Muscle layer of colon (tissue), 2 donors: Measurements from ENCODE around the gene PKDCC.
"Not testable (repeated sequence)": the region's sequence is repeated elsewhere in the genome, so short reads cannot be mapped to it uniquely, and the experiment has no call there.

Experiments
- H3K27ac ChIP-seq: one replicate; pipeline ENCODE4 v1.7.0; 2013; ENCODE audit warnings: low read depth, mild to moderate bottlenecking, low read length, moderate library complexity
- H3K27me3 ChIP-seq, 2 donors: one replicate each; pipeline ENCODE4 v1.7.0; 2013; ENCODE audit warnings: low read length in 2 of 2, mild to moderate bottlenecking in 2 of 2; ENCODE audit not compliant: insufficient read depth in 2 of 2, control insufficient read depth in 1 of 2
- H3K36me3 ChIP-seq: one replicate; pipeline ENCODE4 v1.7.0; 2013; ENCODE audit warnings: mild to moderate bottlenecking, low read length; ENCODE audit not compliant: insufficient read depth
- H3K4me1 ChIP-seq: one replicate; pipeline ENCODE4 v1.7.0; 2013; ENCODE audit warnings: mild to moderate bottlenecking, low read length; ENCODE audit not compliant: insufficient read depth
- H3K4me3 ChIP-seq, 2 donors: one replicate each; pipeline ENCODE4 v1.7.0; 2013; ENCODE audit warnings: low read length in 2 of 2, low read depth in 1 of 2, mild to moderate bottlenecking in 1 of 2, moderate library complexity in 1 of 2
- H3K9ac ChIP-seq: one replicate; pipeline ENCODE4 v1.7.0; 2013; ENCODE audit warnings: low read length
- H3K9me3 ChIP-seq: one replicate; pipeline ENCODE4 v1.7.0; 2013; ENCODE audit warnings: mild to moderate bottlenecking, low read length
- donor health status: abdominal sarcoma.
- donor health status: Adenocarcinoma of cecum.

PKDCC gene

GRCh38 chr2:42032224-42032620, 15.6 kb upstream of the PKDCC start:
- no peaks in the 10 kb centered on the region for H3K4me1 ChIP-seq
- no peaks in the 10 kb centered on the region for H3K9me3 ChIP-seq
- no peaks in the 10 kb centered on the region for H3K36me3 ChIP-seq
- no peak overlapping the region for H3K9ac ChIP-seq
- no peak overlapping the region for H3K4me3 ChIP-seq
- H3K27me3 ChIP-seq, result no peaks in the 10 kb centered on the region
- H3K27ac ChIP-seq, result no peak overlapping the region

GRCh38 chr2:42032745-42033144, 15.1 kb upstream of the PKDCC start:
- Histone ChIP-seq H3K4me1 (no peaks in the 10 kb centered on the region), H3K27ac (no peak overlapping the region), H3K9ac (no peak overlapping the region)

GRCh38 chr2:42034096-42034495, 13.7 kb upstream of the PKDCC start:
- H3K27ac ChIP-seq, H3K4me1 ChIP-seq, H3K27me3 ChIP-seq, H3K4me3 ChIP-seq, H3K9ac ChIP-seq, H3K36me3 ChIP-seq, H3K9me3 ChIP-seq: not testable (repeated sequence)

More at GRCh38 chr2:42032745-42033144, 15.1 kb upstream of the PKDCC start:
- H3K4me3 ChIP-seq, result no peak overlapping the region
- no peaks in the 10 kb centered on the region for H3K9me3 ChIP-seq
- no peaks in the 10 kb centered on the region for H3K36me3 ChIP-seq
- no peaks in the 10 kb centered on the region for H3K27me3 ChIP-seq

- H3K4me3 ChIP-seq, result no peak overlapping the region
Measured at GRCh38 chr2:42035241-42035640, 12.6 kb upstream of the PKDCC start.

GRCh38 chr2:42036413-42036812, 11.4 kb upstream of the PKDCC start:
- Histone ChIP-seq H3K27me3 (no peaks in the 10 kb centered on the region), H3K9ac (no peak overlapping the region), H3K36me3 (no peaks in the 10 kb centered on the region), H3K9me3 (no peaks in the 10 kb centered on the region), H3K4me1 (no peaks in the 10 kb centered on the region), H3K4me3 (no peak overlapping the region), H3K27ac (no peak overlapping the region)

More at GRCh38 chr2:42035241-42035640, 12.6 kb upstream of the PKDCC start:
- Histone ChIP-seq H3K4me1 (no peaks in the 10 kb centered on the region), H3K9me3 (no peaks in the 10 kb centered on the region), H3K27ac (no peak overlapping the region), H3K9ac (no peak overlapping the region), H3K36me3 (no peaks in the 10 kb centered on the region), H3K27me3 (no peaks in the 10 kb centered on the region)

- H3K9ac ChIP-seq, result no peak overlapping the region
- no peaks in the 10 kb centered on the region for H3K4me1 ChIP-seq
- H3K4me3 ChIP-seq, result no peak overlapping the region
- no peaks in the 10 kb centered on the region for H3K27me3 ChIP-seq
- no peaks in the 10 kb centered on the region for H3K36me3 ChIP-seq
- no peaks in the 10 kb centered on the region for H3K9me3 ChIP-seq
- H3K27ac ChIP-seq, result no peak overlapping the region
Measured at GRCh38 chr2:42036940-42037339, 10.9 kb upstream of the PKDCC start.

- Histone ChIP-seq H3K27ac (no peak overlapping the region), H3K4me3 (no peak overlapping the region), H3K27me3 (no peaks in the 10 kb centered on the region), H3K9ac (no peak overlapping the region), H3K9me3 (no peaks in the 10 kb centered on the region), H3K4me1 (no peaks in the 10 kb centered on the region), H3K36me3 (no peaks in the 10 kb centered on the region)
Measured at GRCh38 chr2:42040643-42041278, 7.1 kb upstream of the PKDCC start.

GRCh38 chr2:42041377-42042127, 6.3 kb upstream of the PKDCC start:
- H3K9me3 ChIP-seq, result no peaks in the 10 kb centered on the region
- H3K4me1 ChIP-seq, result no peaks in the 10 kb centered on the region
- H3K9ac ChIP-seq, result no peak overlapping the region
- no peaks in the 10 kb centered on the region for H3K36me3 ChIP-seq
- H3K27me3 ChIP-seq, result no peaks in the 10 kb centered on the region
- H3K4me3 ChIP-seq, result no peak overlapping the region
- no peak overlapping the region for H3K27ac ChIP-seq

GRCh38 chr2:42042631-42043355, 5.0 kb upstream of the PKDCC start:
- Histone ChIP-seq H3K27ac (no peak overlapping the region), H3K36me3 (no peaks in the 10 kb centered on the region), H3K4me1 (peaks cover 5% of the 10 kb centered on the region), H3K9me3 (no peaks in the 10 kb centered on the region), H3K9ac (no peak overlapping the region), H3K27me3 (no peaks in the 10 kb centered on the region), H3K4me3 (no peak overlapping the region)

- Histone ChIP-seq H3K4me3 (no peak overlapping the region), H3K4me1 (peaks cover 5% of the 10 kb centered on the region), H3K36me3 (no peaks in the 10 kb centered on the region), H3K9ac (no peak overlapping the region), H3K27ac (no peak overlapping the region), H3K9me3 (no peaks in the 10 kb centered on the region), H3K27me3 (no peaks in the 10 kb centered on the region)
Measured at GRCh38 chr2:42043789-42044394, 3.9 kb upstream of the PKDCC start.

- no peak overlapping the region for H3K27ac ChIP-seq
- H3K9me3 ChIP-seq, result no peaks in the 10 kb centered on the region
- peaks cover 5% of the 10 kb centered on the region for H3K4me1 ChIP-seq
- H3K36me3 ChIP-seq, result no peaks in the 10 kb centered on the region
- H3K9ac ChIP-seq, result no peak overlapping the region
- no peaks in the 10 kb centered on the region for H3K27me3 ChIP-seq
- no peak overlapping the region for H3K4me3 ChIP-seq
Measured at GRCh38 chr2:42044939-42045338, 2.9 kb upstream of the PKDCC start.
